Activated naive CD4-positive, alpha-beta T cell (primary cell): Measurements from ENCODE around the gene TEPSIN.
"Not testable (repeated sequence)": the region's sequence is repeated elsewhere in the genome, so short reads cannot be mapped to it uniquely, and the experiment has no call there.

Experiments used
- DNase-seq, 4 experiments: peaks; one replicate each; lab custom pipeline; 2025; lab: John Stamatoyannopoulos, UW

Gene TEPSIN

DNA sequence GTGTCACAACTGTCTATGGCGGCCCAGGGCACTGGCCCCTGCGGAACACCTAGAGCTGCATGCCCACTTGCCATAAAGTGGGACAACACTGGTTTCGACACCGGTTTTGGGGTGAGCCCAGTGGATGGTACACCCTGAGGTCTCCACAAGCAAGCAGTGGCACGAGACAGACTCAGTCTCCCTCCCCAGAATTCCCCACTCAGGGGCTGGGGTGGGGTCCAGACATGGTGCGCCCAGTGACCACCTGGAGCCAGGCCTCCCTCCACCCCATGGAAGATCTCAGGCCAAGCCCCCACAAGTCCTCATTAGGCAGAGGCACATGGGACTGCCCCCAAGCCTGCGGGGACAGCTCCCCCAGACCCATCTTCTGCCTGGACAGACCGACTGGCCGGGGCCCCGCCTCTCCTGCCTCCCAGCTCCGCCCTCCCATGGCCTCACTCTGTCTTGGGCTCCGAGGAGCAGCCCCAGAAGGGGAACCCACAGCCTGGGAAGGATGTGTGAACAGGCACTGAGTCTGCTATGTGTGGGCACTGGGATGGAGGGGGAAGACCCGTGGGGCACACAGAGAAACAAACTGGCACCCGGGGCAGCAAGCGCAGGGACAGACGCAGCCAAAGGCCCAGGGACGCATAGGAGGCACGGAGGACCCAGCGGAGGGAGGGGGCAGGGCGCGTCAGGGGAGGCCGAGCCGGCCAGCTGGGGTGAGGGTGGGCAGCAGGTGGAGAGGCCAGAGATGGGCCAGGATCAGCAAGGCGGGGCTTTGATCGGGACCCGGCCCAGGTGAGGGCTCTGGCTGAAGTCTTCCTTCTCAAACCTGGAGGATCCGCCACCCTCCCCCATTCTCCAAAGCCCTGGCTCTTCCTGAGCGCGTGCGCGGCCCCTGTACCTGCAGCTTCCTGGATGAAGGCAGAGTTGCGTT is 2.8 kb downstream of the TEPSIN start:
- DNase-seq, result no peak

GRCh38 chr17:81234940-81235821 is 3.7 kb downstream of the TEPSIN start:
- DNase-seq, result no peak

- no peak for DNase-seq
These were observed 4.4 kb downstream of the TEPSIN start for GRCh38 chr17:81234506-81234855.

DNA sequence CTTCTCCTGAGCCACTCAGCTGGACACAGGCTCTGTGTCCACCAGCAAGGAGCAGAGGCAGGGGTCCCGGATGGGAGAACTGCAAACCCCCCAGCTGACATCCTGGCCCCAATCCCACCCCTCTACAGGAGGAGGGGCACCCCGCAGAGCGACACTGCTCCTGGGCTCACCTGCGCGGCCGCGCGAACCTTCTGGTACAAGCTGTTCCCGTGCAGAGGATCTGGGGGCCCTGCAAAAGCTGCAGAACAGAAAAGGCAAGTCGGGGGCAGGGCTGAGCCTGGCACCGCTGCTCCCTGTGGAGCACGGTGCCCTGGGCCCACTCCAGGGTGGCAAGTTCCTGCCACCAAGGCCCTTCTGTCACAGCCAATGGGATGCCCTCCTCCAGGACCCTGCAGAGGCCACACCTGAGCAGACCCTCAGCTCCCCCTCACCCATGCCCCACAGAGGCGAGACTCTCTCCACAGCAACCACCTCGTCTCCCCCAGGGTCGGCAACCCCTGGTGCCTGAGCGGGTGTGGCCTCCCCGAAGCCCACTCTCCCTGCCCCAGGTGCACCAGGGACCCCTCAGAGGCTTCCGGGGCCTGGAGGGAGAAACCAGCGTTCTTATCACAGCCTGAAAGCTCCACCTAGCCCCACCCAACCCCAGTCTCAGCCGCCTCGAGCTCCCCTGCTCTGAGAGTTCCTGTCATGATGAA is 4.9 kb downstream of the TEPSIN start:
- DNase-seq, result no peak

GRCh38 chr17:81233316-81233715 is 5.5 kb downstream of the TEPSIN start:
- DNase-seq, result no peak

GRCh38 chr17:81232616-81233241 is 6.1 kb downstream of the TEPSIN start:
- DNase-seq, result no peak

GRCh38 chr17:81231766-81232581 is 6.9 kb downstream of the TEPSIN start:
- DNase-seq, result no peak

- no peak for DNase-seq
These were observed 7.7 kb downstream of the TEPSIN start for GRCh38 chr17:81231121-81231645.

DNA sequence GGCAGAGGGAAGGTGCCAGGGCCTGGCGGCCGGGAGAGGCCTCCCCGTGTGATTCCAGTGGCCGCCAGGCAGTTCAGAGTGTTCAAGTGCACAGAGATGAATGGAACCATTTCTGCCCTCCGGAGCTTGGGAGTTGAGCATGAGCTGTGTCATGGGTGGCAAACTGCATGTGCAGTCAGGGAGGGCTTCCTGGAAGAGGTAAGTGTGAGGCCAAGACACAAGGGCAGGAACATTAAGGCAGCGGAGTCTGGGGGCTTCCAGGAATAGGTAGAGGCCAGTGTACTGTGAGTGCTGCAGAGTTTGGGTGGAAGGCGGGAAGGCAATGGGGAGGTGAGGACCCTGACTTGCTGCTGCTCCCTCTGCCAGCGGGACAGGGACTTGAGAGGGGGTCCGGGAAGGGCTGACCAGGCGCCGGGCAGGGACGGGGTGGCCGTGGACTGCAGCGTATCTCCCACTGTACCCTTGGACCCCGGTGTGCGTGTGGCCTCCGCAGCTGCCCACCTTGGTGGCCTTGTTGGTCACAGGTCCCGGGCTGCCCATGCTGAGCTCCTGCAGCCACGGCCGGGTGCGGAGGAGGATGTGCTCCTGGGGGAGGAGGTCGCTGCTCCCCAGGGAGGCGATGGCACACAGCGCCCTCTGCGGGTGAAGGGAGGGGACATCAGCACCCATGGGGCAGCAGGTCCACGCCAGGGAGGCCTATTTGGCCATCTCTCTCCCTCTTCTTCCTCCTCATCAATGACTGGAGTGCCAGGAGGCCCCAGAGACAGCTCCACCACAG is 8.6 kb downstream of the TEPSIN start:
- DNase-seq, result no peak

DNA sequence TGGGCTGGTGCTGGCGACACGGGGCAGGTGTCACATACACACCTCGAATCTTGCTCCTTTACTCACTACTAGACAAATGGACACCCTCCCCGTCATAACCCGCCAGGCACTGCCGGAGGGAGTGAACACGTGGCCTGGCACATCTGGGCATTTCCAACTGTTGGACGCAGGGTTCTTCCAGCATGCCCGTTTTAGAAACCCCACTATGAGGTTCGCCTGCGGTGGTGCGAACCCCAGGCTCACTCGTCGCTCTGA is 9.3 kb downstream of the TEPSIN start:
- no peak for DNase-seq

- no peak for DNase-seq
These were observed 9.8 kb downstream of the TEPSIN start for GRCh38 chr17:81228834-81229665.

DNA sequence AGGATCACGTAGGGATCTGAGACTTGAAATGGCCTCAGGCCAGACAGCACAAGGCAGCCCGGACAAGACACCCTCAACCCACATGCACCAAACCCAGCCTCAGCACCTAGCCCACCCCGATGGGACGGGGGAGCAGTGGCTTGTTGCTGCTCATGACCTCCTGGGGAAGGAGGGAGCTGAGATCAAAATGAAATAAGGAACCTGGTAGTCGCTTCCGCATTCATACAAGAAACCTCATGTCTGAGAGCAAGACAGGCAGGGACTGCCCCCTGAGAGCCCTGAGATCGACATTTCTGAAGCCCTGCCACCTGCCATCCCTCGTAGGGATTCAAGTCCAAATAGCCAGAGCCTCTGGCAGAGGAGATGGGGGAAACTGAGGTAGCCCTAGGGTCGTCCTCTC is 10.4 kb downstream of the TEPSIN start:
- DNase-seq, result no peak

GRCh38 chr17:81227630-81228029 is 11.2 kb downstream of the TEPSIN start:
- not testable (repeated sequence) for DNase-seq

GRCh38 chr17:81223762-81224130 is 15.1 kb downstream of the TEPSIN start:
- DNase-seq, result no peak

DNA sequence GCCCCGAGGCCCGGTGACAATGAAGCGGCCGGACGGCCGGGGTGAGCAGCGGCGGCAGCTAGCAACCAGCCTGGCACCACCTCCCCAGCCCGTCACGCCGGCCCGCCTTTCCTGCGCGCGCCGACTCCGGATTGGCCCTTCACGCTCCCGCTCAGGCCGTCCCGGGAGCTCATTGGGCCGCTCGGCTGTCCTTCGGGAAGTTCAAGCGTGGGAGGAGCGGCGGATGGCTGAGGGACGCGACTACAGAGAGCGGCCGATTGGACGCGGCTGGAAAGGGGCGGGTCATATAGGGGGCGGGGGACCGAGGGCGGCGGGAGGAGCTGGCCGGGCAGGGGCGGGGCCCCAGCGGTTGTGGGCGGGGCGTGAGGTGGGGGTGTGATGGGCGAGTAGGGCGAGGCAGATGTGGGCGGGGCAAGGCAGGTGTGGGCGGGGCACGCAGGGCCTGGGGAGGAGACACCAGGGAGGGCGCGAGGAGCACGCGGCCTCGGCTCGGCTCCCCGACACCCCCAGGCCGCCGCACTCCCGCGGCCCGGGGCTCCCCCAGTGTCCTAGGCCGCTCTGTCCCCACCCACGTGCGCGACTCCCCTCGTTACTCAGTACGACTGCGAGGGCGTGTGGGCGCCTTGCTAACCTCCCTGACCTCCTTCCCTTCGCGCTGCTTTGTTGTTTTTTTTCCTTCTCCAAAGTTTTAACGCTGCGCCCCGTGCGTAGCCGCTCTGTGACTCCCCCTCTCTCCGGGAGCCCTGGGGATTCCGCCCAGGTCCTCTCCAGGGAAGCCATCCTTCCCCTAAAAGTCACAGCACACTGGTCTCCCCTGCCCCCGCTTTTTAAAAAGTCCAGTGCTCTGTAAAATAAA is 15.7 kb downstream of the TEPSIN start, which contains the start of gene CEP131:
CEP131 (minus strand) TSS at position 60 of the 856 bp plus-strand sequence. CDS start 2,909 bp downstream, outside the sequence.
- peak; percentile 99 to 100 (median 100) for DNase-seq

DNA sequence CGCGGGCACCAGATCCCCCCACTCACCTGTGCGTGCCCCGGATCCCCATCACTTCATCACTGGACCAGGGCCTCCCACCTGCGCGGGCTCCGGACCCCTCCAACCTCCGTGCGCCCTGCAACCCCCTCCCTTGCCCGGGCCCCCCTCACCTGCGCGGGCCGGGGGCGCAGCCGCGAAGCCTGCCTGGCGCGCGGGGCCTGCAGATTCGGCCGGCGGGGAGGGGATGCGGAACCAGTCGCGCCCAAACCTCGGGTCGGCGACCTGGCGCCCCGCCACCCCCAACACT is 16.3 kb downstream of the TEPSIN start:
- DNase-seq, result no peak

DNA sequence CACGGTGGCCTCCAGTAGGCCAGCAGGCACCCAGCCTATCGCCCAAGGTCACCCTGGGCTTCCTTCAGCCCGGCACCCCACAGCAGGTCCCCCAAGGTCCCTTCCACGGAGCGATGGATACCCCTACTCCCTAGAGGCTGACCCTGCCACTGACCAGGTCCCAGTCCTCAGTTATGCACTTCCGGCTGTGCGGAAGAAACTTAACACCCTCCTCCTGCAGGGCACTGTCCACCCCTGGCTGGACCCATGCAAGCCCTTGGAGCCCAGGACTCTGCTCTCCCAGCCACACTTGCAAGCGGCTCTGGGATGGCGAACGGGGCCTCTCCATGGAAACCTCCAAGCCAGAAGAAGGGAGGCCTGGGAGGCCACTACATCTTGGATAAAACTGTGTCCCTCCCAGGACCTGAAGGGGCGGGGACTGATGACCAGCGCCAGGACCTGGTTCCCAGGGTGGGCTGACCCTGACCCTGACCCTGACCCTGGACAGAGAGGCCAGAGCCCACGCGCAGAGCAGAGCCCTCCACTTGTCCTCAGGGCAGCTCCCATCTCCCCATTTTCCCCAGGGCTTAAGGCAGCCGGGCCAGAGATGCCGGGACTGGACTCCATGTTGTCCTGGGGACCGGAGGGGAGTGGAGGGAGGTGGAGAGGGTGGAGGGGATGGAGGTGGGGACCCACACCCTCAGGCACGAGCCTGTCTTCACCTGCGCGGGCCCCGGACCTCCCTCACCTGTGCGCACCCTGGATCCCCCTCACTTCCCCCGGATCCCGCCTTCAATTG is 16.8 kb downstream of the TEPSIN start:
- DNase-seq, result no peak

DNA sequence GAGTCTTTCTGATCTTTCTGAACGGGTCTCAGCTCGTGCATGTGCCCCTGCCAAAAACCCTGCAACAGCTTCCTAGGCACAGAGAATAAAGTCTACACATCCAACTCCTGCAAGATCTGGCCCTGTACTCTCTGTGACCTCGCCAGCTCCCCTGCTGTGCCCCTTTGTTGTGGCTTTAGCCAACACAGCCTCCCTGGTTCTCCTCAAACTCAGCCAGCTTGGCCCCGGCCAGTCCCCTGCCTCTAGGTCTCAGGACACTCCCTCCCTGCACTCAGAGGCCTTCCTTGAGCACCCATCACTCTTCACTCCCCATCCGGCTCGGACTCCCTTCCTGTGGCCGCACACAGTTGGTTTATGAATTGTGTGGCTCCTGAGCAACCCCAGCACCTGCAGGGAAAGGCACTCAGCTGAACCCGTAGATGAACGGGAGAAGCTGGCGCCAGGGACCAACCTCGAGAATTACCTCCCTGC is 17.4 kb downstream of the TEPSIN start:
- DNase-seq, result no peak
